Neuron (in vitro differentiated cells): ENCODE data around the gene A4GNT.
"Not testable (repeated sequence)": the region's sequence is repeated elsewhere in the genome, so short reads cannot be mapped to it uniquely, and the experiment has no call there.

Experiments used
- H2AFZ ChIP-seq: one replicate; pipeline ENCODE4 v1.6.1; 2013; ENCODE audit warnings: low read depth, mild to moderate bottlenecking, inconsistent platforms, low read length, moderate library complexity
- H3K27me3 ChIP-seq: one replicate; pipeline ENCODE4 v1.6.1; 2013; ENCODE audit warnings: low read length; ENCODE audit not compliant: insufficient read depth
- H3K36me3 ChIP-seq: one replicate; pipeline ENCODE4 v1.6.1; 2013; ENCODE audit warnings: low read length; ENCODE audit not compliant: insufficient read depth
- H3K4me1 ChIP-seq: one replicate; pipeline ENCODE4 v1.6.1; 2013; ENCODE audit warnings: low read length; ENCODE audit not compliant: insufficient read depth
- H3K4me3 ChIP-seq: 2 replicates; pipeline ENCODE4 v1.5.1; 2013; ENCODE audit warnings: mild to moderate bottlenecking, low read length, moderate library complexity
- H3K9me3 ChIP-seq: one replicate; pipeline ENCODE4 v1.6.1; 2013; ENCODE audit warnings: low read length

The A4GNT gene

DNA sequence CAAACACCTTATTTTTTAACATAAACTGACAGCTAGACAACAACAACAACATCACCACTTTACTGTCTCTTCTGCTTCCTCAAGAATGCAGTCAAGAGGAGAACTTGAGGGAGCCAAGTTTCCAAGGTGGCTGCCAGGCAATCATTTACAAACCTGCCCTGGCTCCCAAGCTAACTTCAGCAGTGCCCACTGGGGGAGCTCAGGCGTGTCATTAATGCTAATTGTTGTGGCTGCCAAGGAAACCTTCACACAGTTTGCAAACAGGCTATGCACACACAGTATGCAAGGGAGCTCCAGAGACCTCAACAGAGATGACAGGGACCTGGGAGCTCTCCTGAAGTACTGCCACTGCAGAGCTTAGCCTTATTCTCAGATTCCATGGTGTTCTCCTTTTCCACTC, 18.9 kb downstream of the A4GNT start:
- no peak overlapping the region for H3K4me3 ChIP-seq
- H3K9me3 ChIP-seq, result no peaks in the 10 kb centered on the region
- H3K4me1 ChIP-seq, result peaks cover 22% of the 10 kb centered on the region
- no peaks in the 10 kb centered on the region for H3K27me3 ChIP-seq
- H3K36me3 ChIP-seq, result peaks cover 8% of the 10 kb centered on the region
- no peak overlapping the region for H2AFZ ChIP-seq

DNA sequence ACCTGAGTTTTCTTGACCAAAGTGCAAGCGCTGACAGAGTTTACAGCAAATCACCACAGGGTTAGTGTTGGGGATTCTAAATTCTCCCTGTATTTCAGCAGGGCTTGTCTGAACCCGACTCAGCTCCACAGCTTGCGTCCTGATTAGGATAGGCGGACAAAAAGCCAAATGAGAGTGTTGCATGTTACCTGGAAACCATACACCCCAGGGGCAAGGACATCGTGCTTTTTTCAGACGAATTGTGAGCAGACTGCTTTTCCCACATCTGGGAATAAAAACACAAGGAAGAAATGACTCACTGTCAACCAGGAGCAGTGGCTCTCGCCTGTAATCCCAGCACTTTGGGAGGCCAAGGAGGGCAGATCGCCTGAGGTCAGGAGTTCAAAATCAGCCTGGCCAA, 19.8 kb downstream of the A4GNT start:
- Histone ChIP-seq H2AFZ (no peak overlapping the region), H3K9me3 (no peaks in the 10 kb centered on the region), H3K4me3 (no peak overlapping the region), H3K36me3 (peaks cover 8% of the 10 kb centered on the region), H3K27me3 (no peaks in the 10 kb centered on the region), H3K4me1 (peaks cover 22% of the 10 kb centered on the region)

DNA sequence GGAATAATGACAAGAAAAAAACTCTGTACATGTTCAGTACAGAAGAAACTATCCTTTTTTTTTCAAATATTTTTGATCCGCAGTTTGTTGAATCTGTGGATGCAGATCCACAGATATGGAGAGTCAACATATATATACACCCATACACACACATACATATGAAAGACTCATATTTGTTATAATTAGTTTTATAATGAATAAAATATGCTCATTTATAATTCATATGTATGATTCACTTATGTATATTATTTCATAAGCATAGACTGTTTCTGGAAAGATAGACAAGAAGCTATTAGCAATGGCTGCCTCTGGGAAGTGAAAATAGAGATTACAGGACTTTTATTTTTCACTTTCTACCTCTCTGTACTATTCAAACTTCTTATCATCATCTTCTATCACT, 26.6 kb downstream of the A4GNT start:
- Histone ChIP-seq H3K27me3 (no peaks in the 10 kb centered on the region), H2AFZ (no peak overlapping the region), H3K36me3 (peaks cover 27% of the 10 kb centered on the region), H3K4me3 (no peak overlapping the region), H3K4me1 (no peaks in the 10 kb centered on the region), H3K9me3 (no peaks in the 10 kb centered on the region)

DNA sequence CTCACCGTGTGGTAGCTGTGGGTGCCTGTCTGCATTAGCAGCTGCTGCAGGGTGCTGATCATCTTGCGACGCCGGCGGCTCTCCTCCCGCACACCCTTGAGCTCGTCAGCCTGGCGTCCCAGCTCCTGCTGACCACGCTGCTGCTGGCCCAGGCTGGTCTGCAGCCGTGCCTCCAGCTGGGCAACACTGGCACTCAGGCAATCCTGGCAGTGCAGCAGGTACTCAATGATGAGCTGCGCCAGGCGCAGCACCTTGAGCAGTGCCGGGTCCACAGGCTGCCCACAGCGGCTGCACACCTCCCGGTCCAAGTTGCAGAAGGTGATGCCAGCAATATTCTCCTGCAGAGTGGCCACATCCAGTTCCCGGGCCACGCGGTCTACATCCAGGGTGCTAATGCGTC, 28.7 kb downstream of the A4GNT start:
- Histone ChIP-seq H3K36me3 (peaks cover 37% of the 10 kb centered on the region), H3K4me1 (no peaks in the 10 kb centered on the region), H3K4me3 (no peak overlapping the region), H3K27me3 (no peaks in the 10 kb centered on the region), H3K9me3 (no peaks in the 10 kb centered on the region), H2AFZ (no peak overlapping the region)

DNA sequence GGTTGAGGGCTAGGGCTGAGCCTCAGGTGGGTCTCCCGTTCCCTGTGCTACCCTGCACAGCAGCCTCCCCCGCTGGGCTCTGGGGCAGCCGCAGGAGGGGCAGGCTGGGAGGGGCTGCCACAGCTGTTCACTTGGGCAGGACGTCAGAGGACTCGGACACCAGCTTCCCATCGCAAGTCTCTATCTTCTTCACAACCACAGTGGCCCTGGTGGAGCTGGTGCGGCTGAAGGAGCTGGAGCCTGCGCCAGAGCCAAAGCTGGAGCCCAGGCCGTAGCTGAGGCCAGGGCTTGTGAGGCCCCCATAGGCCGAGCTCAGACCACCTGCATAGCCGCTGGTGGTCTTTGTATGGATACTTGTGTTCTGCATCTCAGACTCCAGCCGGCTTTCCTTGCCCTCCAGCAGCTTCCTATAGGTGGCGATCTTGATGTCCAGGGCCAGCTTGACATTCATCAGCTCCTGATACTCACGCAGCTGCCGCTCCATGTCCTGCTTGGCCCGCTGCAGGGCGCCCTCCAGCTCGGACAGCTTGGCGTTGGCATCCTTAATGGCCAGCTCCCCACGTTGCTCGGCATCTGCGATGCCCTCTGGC, 30.7 kb downstream of the A4GNT start:
- H3K4me3 ChIP-seq, H3K27me3 ChIP-seq, H3K4me1 ChIP-seq, H3K9me3 ChIP-seq, H2AFZ ChIP-seq: not testable (repeated sequence)
- H3K36me3 ChIP-seq, result peaks cover 39% of the 10 kb centered on the region

DNA sequence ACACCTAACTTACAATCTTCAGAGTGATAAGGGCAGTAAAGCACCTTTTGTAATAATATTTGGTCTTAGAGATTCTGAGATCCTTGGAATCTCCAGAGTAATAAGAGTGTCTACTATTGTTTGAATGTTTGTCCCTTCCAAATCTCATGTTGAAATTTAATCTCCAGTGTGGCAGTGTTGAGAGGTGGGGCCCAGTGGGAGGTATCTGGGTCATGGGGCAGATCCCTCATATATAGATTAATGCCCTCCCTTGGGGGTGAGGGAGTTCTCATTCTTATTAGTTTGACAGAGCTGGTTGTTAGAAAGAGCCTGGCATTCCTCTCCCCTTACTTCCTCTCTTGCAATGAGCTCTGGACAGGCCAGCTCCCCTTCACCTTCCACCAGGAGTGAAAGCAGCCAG, 32.8 kb downstream of the A4GNT start:
- H3K27me3 ChIP-seq, result no peaks in the 10 kb centered on the region
- peaks cover 4% of the 10 kb centered on the region for H3K9me3 ChIP-seq
- H3K4me3 ChIP-seq, result no peak overlapping the region
- peaks cover 44% of the 10 kb centered on the region for H3K36me3 ChIP-seq
- H2AFZ ChIP-seq, result no peak overlapping the region
- no peaks in the 10 kb centered on the region for H3K4me1 ChIP-seq

DNA sequence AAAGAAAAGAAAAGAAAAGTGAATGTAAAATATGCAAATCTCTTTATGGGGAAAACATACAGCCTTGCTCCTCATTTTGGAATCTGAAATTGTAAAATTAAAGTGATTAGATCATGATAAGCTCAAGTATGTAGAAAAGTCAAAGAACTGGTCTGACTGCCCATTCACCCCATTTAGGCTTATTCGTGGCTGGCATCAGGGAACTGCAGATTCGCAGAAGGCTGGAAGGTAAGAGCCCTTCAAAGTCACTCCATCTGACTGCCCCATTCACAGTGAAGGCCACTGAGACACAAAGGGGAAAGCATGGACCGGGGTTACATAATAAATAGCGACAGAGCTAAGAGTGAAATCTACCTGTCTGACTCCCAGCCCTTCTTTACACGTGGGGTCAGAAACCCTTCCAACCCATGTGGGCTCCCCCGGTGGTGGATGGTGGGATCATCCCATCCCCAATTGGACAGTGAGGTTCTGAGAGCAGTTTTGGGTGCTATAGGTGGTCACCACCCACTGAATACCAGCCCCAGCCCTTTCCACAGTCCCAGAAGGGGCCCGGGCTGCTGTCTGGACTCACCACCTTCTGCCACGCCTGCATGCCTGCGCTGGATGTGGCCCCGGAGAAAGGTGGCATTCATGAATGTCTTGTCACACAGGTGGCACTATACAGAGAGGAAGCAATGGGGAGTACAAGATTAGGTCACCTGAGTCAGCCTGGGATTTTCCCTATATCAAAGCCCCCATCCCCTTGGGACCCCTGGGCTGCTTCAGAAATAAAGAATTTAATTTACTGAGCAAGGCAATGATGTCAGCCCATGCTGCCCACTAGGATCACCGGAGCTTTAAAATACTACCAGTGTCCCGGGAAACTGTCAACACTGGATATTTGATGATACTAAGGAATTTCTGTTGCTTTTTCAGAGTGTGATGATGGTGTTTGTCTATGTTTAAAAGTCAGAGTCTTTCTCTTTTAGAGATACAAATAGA, 34.7 kb downstream of the A4GNT start:
- H3K4me3 ChIP-seq, result no peak overlapping the region
- no peak overlapping the region for H2AFZ ChIP-seq
- H3K9me3 ChIP-seq, result peaks cover 6% of the 10 kb centered on the region
- H3K27me3 ChIP-seq, result no peaks in the 10 kb centered on the region
- no peaks in the 10 kb centered on the region for H3K4me1 ChIP-seq
- H3K36me3 ChIP-seq, result peaks cover 43% of the 10 kb centered on the region

DNA sequence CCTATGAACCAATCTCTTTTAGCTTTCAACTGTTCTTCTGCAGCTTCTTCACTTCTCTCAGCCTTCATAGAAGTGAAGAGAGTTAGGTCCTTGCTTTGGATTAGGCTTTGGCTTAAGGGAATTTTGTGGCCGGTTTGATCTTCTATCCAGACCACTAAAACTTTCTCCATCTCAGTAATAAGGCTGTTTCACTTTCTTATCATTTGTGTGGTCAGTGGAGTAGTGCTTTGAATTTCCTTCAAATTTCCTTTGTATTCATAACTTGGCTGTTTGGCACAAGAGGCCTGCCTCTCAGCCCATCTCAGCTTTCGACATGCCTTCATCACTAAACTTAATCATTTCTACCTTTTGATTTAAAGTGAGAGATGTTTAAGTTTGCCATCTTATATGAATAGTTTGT, 38.5 kb downstream of the A4GNT start:
- H3K4me1 ChIP-seq, result no peaks in the 10 kb centered on the region
- no peaks in the 10 kb centered on the region for H3K27me3 ChIP-seq
- peaks cover 44% of the 10 kb centered on the region for H3K36me3 ChIP-seq
- H3K4me3 ChIP-seq, result no peak overlapping the region
- H2AFZ ChIP-seq, result no peak overlapping the region
- H3K9me3 ChIP-seq, result peaks cover 6% of the 10 kb centered on the region

DNA sequence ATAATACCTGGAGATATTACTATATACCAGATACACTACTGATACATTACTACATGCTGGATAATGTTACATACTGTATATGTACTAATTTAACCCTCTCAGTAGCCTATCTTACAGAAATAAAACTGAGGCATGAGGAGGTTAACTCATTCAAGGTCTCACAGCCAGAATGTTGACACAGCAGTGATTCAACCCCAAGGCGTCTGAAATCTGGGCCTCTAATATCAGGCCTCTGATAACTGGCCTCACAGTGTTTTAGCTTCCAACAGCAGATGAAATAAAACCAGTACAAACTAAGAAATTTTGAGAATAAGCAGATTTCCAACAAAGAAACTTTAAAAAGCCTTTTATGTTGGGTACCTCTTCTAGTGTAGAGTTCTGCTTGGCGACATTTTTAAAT, 40.2 kb downstream of the A4GNT start:
- Histone ChIP-seq H3K9me3 (peaks cover 13% of the 10 kb centered on the region), H3K27me3 (no peaks in the 10 kb centered on the region), H3K4me3 (no peak overlapping the region), H3K4me1 (no peaks in the 10 kb centered on the region), H3K36me3 (peaks cover 54% of the 10 kb centered on the region), H2AFZ (no peak overlapping the region)

DNA sequence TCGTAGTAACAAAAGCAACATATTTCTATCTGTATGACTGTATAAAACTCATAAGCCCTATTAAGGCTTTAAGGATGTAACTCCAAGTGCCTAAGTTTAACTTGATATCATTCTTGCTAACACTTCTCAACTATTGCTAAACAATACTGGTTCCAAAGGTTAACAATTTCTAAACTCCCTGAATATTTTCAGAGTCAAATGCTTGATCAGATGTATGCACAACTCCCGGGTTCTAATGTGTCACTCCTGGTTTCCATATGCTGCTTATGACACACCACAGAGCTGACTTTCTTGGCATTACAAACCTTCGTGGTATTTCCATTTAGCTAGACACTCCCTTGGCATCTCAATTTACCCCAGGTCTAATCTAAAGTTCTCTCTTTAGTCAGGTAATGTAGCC, 43.1 kb downstream of the A4GNT start:
- Histone ChIP-seq H3K9me3 (peaks cover 12% of the 10 kb centered on the region), H3K4me3 (no peak overlapping the region), H2AFZ (no peak overlapping the region), H3K27me3 (no peaks in the 10 kb centered on the region), H3K36me3 (peaks cover 57% of the 10 kb centered on the region), H3K4me1 (no peaks in the 10 kb centered on the region)

DNA sequence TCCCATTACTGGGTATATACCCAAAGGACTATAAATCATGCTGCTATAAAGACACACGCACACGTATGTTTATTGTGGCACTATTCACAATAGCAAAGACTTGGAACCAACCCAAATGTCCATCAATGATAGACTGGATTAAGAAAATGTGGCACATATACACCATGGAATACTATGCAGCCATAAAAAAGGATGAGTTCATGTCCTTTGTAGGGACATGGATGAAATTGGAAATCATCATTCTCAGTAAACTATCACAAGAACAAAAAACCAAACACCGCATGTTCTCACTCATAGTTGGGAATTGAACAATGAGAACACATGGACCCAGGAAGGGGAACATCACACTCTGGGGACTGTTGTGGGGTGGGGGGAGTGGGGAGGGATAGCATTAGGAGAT, 46.4 kb downstream of the A4GNT start:
- peaks cover 63% of the 10 kb centered on the region for H3K36me3 ChIP-seq

DNA sequence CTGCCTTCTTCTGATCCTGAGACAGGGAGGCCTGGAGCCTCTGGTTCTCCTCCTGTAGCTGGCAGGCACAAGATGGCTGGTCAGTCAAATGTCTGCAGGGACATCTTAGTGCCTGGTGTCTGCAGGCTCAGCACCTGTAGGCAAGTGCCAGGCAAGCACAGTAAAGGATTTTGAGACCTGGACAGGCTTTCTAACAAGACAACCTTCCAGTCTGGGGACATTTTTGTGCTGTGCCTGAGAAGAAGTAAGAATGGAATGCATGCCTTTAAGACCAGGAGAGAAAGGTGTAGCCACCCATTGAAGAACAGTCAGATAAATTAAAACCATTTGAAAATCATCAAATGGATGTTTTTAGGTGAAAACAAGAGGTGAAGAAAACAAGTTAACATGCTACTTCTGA, 48.0 kb downstream of the A4GNT start:
- H3K36me3 ChIP-seq, result peaks cover 69% of the 10 kb centered on the region
- no peaks in the 10 kb centered on the region for H3K27me3 ChIP-seq
- no peaks in the 10 kb centered on the region for H3K4me1 ChIP-seq
- no peak overlapping the region for H3K4me3 ChIP-seq
- H3K9me3 ChIP-seq, result peaks cover 12% of the 10 kb centered on the region
- H2AFZ ChIP-seq, result no peak overlapping the region

More for the DNA sequence above, 46.4 kb downstream of the A4GNT start:
- H2AFZ ChIP-seq, H3K27me3 ChIP-seq, H3K4me3 ChIP-seq, H3K4me1 ChIP-seq: not testable (repeated sequence)
- H3K9me3 ChIP-seq, result peaks cover 12% of the 10 kb centered on the region

DNA sequence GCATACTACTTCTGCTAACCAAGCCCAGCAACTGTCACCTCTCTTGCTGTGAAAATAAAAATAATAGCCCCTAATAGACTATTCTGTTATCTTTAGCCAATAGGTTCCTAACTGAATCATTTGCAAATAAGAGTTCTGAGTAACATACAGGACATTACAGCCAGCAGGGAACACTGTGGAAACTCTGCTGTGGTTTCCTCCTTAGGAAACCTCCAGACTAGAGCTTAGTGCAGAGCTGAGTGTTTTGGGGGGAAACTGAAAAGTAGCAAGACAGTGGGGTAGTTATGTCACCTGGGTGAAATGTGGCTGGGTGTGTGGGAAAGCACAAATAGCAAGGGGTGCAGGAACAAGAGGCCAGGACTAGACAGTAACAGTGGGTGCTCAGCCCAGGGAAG, 49.2 kb downstream of the A4GNT start:
- H3K27me3 ChIP-seq, result no peaks in the 10 kb centered on the region
- H3K4me1 ChIP-seq, result no peaks in the 10 kb centered on the region
- peaks cover 69% of the 10 kb centered on the region for H3K36me3 ChIP-seq
- no peak overlapping the region for H2AFZ ChIP-seq
- H3K4me3 ChIP-seq, result no peak overlapping the region
- H3K9me3 ChIP-seq, result peaks cover 10% of the 10 kb centered on the region
